Neural cell (in vitro differentiated cells): ENCODE measurements around the gene PHOX2A. TPM values are rescaled to one million over a fixed set of nuclear protein-coding genes. Genes with fewer than 3 reads are reported as not detected.

ENCODE experiments used
- H2AFZ ChIP-seq: fragments of 200-600, 300-800 bp; sonication (generic), shearing (Covaris generic); 2 replicates; pipeline ENCODE4 v1.6.0; 2014; ENCODE audit warnings: low read depth, mild to moderate bottlenecking, antibody characterized with exemption, low read length, moderate library complexity
- H3F3A ChIP-seq: fragments of 200-600 bp; shearing (Covaris generic); 2 replicates; pipeline ENCODE4 v1.6.1; 2016; ENCODE audit warnings: mild to moderate bottlenecking, moderate library complexity, mixed read lengths, antibody characterized with exemption, low read length; ENCODE audit not compliant: insufficient read depth, poor library complexity, severe bottlenecking
- H3K27ac ChIP-seq: fragments of 200-600, 300-800 bp; sonication (generic), shearing (Covaris generic); 2 replicates; pipeline ENCODE4 v1.5.1; 2014; ENCODE audit warnings: mild to moderate bottlenecking, low read length, moderate library complexity
- H3K27me3 ChIP-seq: fragments of 300-800, 200-600 bp; sonication (generic), shearing (Covaris generic); 2 replicates; pipeline ENCODE4 v1.6.0; 2014; ENCODE audit warnings: mild to moderate bottlenecking, low read depth, low read length, moderate library complexity; ENCODE audit not compliant: insufficient read depth
- H3K36me3 ChIP-seq: fragments of 300-800, 200-600 bp; sonication (generic), shearing (Covaris generic); 2 replicates; pipeline ENCODE4 v1.5.1; 2014; ENCODE audit warnings: mild to moderate bottlenecking, antibody characterized with exemption, low read length, moderate library complexity; ENCODE audit not compliant: insufficient read depth
- H3K4me2 ChIP-seq: fragments of 300-800, 200-600 bp; sonication (generic), shearing (Covaris generic); 2 replicates; pipeline ENCODE4 v1.6.0; 2014; ENCODE audit warnings: mild to moderate bottlenecking, low read length
- H3K4me3 ChIP-seq: fragments of 300-800, 200-600 bp; sonication (generic), shearing (Covaris generic); 2 replicates; pipeline ENCODE4 v1.5.1; 2014; ENCODE audit warnings: mild to moderate bottlenecking, low read length, moderate library complexity
- H3K79me2 ChIP-seq: fragments of 200-600 bp; shearing (Covaris generic); replicated peaks from 2 replicates; pipeline ENCODE4 v1.6.0; 2014; ENCODE audit warnings: mild to moderate bottlenecking, low read length, moderate library complexity; ENCODE audit not compliant: insufficient read depth
- H3K9ac ChIP-seq: fragments of 300-800, 200-600 bp; sonication (generic), shearing (Covaris generic); 2 replicates; pipeline ENCODE4 v1.6.1; 2016; ENCODE audit warnings: mild to moderate bottlenecking, low read length, mixed read lengths
- H3K9me2 ChIP-seq: fragments of 200-600 bp; shearing (Covaris generic); 2 replicates; pipeline ENCODE4 v1.6.1; 2016; ENCODE audit warnings: mild to moderate bottlenecking, low read length, mixed read lengths; ENCODE audit not compliant: insufficient read depth
- H3K9me3 ChIP-seq: fragments of 200-600, 300-800 bp; sonication (generic), shearing (Covaris generic); 2 replicates; pipeline ENCODE4 v1.6.1; 2016; ENCODE audit warnings: mild to moderate bottlenecking, mixed run types, low read length, moderate library complexity, mixed read lengths
- H4K20me1 ChIP-seq: fragments of 200-600 bp; shearing (Covaris generic); 2 replicates; pipeline ENCODE4 v1.6.1; 2016; ENCODE audit warnings: mild to moderate bottlenecking, mixed run types; ENCODE audit not compliant: insufficient read depth
- CTCF ChIP-seq: fragments of 450-650 bp; IDR thresholded peaks from 2 replicates; pipeline ENCODE4 v1.5.1; 2014; ENCODE audit warnings: antibody characterized with exemption, mild to moderate bottlenecking, moderate library complexity; ENCODE audit not compliant: poor library complexity, severe bottlenecking
- EP300 ChIP-seq: fragments of 450-650 bp; conservative IDR thresholded peaks from 2 replicates; pipeline ENCODE4 v1.6.1; 2014; ENCODE audit warnings: antibody characterized with exemption, mild to moderate bottlenecking, moderate library complexity; ENCODE audit not compliant: poor library complexity, severe bottlenecking
- EZH2 ChIP-seq: fragments of 200-600, 300-800 bp; shearing (Covaris generic), sonication (generic); IDR thresholded peaks from 2 replicates; pipeline ENCODE4 v1.6.1; 2014; ENCODE audit warnings: antibody characterized with exemption, low read length, borderline replicate concordance, mild to moderate bottlenecking; ENCODE audit not compliant: insufficient read depth, poor library complexity, severe bottlenecking
- MXI1 ChIP-seq: fragments of 450-650 bp; conservative IDR thresholded peaks from 2 replicates; pipeline ENCODE4 v1.6.1; 2014; ENCODE audit warnings: antibody characterized with exemption, mild to moderate bottlenecking; ENCODE audit not compliant: poor library complexity, severe bottlenecking
- POLR2AphosphoS5 ChIP-seq: IDR thresholded peaks from 2 replicates; pipeline ENCODE4 v1.6.1; 2012
- RAD21 ChIP-seq: fragments of 450-650 bp; conservative IDR thresholded peaks from 2 replicates; pipeline ENCODE4 v1.6.1; 2014; ENCODE audit warnings: antibody characterized with exemption, mild to moderate bottlenecking, moderate library complexity
- REST ChIP-seq: IDR thresholded peaks from 2 replicates; pipeline ENCODE4 v1.6.1; 2012; ENCODE audit warnings: borderline replicate concordance
- SMC3 ChIP-seq: fragments of 450-650 bp; conservative IDR thresholded peaks from 2 replicates; pipeline ENCODE4 v1.6.1; 2014; ENCODE audit warnings: antibody characterized with exemption, mild to moderate bottlenecking, moderate library complexity; ENCODE audit not compliant: poor library complexity
- TAF1 ChIP-seq: IDR thresholded peaks from 2 replicates; pipeline ENCODE4 v1.6.1; 2012; ENCODE audit warnings: low read depth
- polyA plus RNA-seq: library from polyadenylated mRNA; depleted of rRNA; stranded (reverse); fragments of >200 nt; gene quantifications from 2 replicates; pipeline ENCODE4 v1.2.3, GENCODE V29; 2014

PHOX2A gene
- polyA plus RNA-seq, 1 donor from 2014 or later: not detected

GRCh38 chr11:72257570-72257969 is 13.6 kb upstream of the PHOX2A start:
- H3K9me2 ChIP-seq: no peaks in the 10 kb centered on the region

GRCh38 chr11:72254299-72254993 is 10.5 kb upstream of the PHOX2A start:
- no peaks in the 10 kb centered on the region for H3F3A ChIP-seq
- H4K20me1 ChIP-seq: no peaks in the 10 kb centered on the region
- no peak overlapping the region for H3K27ac ChIP-seq
- TF ChIP-seq CTCF (no peak), REST (no peak), TAF1 (no peak), MXI1 (no peak), EZH2 (no peak)

More at GRCh38 chr11:72257570-72257969, 13.6 kb upstream of the PHOX2A start:
- no peaks in the 10 kb centered on the region for H4K20me1 ChIP-seq
- H3K9ac ChIP-seq: no peak overlapping the region
- no peaks in the 10 kb centered on the region for H3K27me3 ChIP-seq
- H3K27ac ChIP-seq: no peak overlapping the region
- H3F3A ChIP-seq: no peaks in the 10 kb centered on the region
- no peaks in the 10 kb centered on the region for H3K79me2 ChIP-seq
- TF ChIP-seq EP300 (no peak), RAD21 (no peak), EZH2 (no peak), MXI1 (no peak), POLR2AphosphoS5 (no peak), CTCF (no peak), REST (no peak), TAF1 (no peak), SMC3 (no peak)
- H3K4me3 ChIP-seq: no peak overlapping the region
- no peaks in the 10 kb centered on the region for H3K36me3 ChIP-seq
- no peaks in the 10 kb centered on the region for H3K9me3 ChIP-seq
- H2AFZ ChIP-seq: no peak overlapping the region
- H3K4me2 ChIP-seq: no peak overlapping the region

More at GRCh38 chr11:72254299-72254993, 10.5 kb upstream of the PHOX2A start:
- H2AFZ ChIP-seq: no peak overlapping the region
- no peaks in the 10 kb centered on the region for H3K27me3 ChIP-seq
- H3K4me3 ChIP-seq: no peak overlapping the region
- no peak overlapping the region for H3K9ac ChIP-seq
- H3K36me3 ChIP-seq: no peaks in the 10 kb centered on the region
- no peak overlapping the region for H3K4me2 ChIP-seq
- H3K9me2 ChIP-seq: no peaks in the 10 kb centered on the region
- H3K79me2 ChIP-seq: no peaks in the 10 kb centered on the region
- H3K9me3 ChIP-seq: no peaks in the 10 kb centered on the region
